Adipose tissue (tissue), 3 donors: ENCODE data around the gene PLEKHM1. TPM values are rescaled to one million over a fixed set of nuclear protein-coding genes. Genes with fewer than 3 reads are reported as not detected.

Experiments used
- H3K27ac ChIP-seq: one replicate; pipeline ENCODE4 v1.5.1; 2013; ENCODE audit warnings: low read depth, low read length
- WGBS, 3 donors: extraction: QIAGEN DNeasy Blood & Tissue Kit; methylation state at CpG; one replicate each; pipeline ENCODE4 v1.1.7; 2013; 5-methylcytosine and 5-hydroxymethylcytosine counted together
- polyA plus RNA-seq, 3 donors: library from polyadenylated mRNA; stranded (reverse); fragments of 200-250 nt; gene quantifications; one replicate each; pipeline ENCODE4 v1.2.3, GENCODE V29; 2013
- donor health status: healthy with polysubstance abuse.
- donor health status: Bipolar disorder and iron deficiency.
- donor health status: healthy.

PLEKHM1 gene
- polyA plus RNA-seq, 3 donors = 8.2 to 18.7 (median 15.3) TPM

GRCh38 chr17:45393411-45393810 is 97.1 kb downstream of the PLEKHM1 start:
- no peak overlapping the region for H3K27ac ChIP-seq
- 85 to 91% (median 89%) methylated on average over 5 of the region's 5 CpGs for WGBS, 3 donors

GRCh38 chr17:45391918-45392317 is 98.6 kb downstream of the PLEKHM1 start:
- WGBS, 3 donors = 93 to 97% (median 94%) methylated on average over 2 of the region's 2 CpGs
- H3K27ac ChIP-seq = no peak overlapping the region

GRCh38 chr17:45391291-45391690 is 99.2 kb downstream of the PLEKHM1 start:
- 28 to 60% (median 40%) methylated on average over 5 of the region's 5 CpGs for WGBS, 3 donors
- H3K27ac ChIP-seq = no peak overlapping the region

DNA sequence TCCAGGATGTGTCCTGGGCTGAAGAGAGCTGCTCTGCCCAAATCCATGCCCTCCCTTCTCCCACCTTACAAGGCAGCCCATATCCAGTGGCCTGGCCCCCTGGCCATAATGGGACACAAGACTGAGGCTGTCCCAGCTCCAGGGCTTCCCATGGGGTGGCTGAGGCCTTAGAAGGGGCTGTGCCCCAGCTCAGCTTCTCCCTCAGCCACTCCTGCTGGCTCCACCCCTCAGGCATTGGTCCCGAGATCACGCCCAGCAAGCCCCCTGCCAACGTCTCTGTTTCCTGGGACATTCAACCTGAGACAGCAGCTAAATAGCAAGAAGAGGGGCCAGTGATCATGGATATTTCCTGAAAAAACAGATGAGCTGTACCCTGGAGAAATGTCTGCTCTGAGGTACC is 101.2 kb downstream of the PLEKHM1 start:
- H3K27ac ChIP-seq = no peak overlapping the region
- WGBS, 3 donors = 37 to 57% (median 52%) methylated on average over 3 of the region's 3 CpGs

DNA sequence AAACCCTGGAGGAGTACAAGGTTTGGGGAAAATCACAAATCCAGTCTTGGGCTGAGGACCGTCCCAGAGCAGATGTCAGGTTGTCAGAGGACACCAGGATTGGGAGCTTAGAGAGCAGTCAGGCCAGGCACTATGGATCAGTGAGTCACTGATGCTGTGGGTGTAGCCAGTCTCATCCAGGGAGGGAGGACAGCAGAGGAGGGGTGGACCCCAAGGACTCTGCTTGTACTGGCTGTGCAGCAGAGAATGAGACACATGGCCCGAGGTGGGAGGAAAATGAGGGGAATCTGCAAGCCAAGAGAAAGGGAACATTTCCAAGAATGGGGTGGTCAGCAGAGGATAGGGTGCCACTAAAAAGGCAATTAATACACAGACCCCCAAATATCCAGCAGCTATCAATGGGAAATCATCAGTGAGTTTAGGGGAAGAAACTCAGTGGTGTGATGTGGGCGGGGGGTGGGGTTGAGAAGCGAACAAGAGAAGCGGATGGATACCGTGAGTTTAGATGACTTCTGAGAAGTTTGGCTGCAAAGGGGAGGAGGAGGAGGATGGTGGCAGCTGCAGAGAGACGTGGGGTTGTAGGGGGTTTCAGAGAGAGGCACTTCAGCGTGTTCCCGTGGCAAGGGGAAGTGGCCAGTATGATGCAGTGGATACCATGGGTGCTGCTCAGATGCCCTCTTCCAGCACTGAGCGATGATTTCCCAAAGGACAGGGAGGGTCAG is 101.8 kb downstream of the PLEKHM1 start:
- H3K27ac ChIP-seq = no peak overlapping the region
- WGBS, 3 donors = 44 to 66% (median 52%) methylated on average over 10 of the region's 10 CpGs

GRCh38 chr17:45387739-45388138 is 102.8 kb downstream of the PLEKHM1 start:
- no peak overlapping the region for H3K27ac ChIP-seq
- 87 to 95% (median 94%) methylated on average over 3 of the region's 3 CpGs for WGBS, 3 donors

DNA sequence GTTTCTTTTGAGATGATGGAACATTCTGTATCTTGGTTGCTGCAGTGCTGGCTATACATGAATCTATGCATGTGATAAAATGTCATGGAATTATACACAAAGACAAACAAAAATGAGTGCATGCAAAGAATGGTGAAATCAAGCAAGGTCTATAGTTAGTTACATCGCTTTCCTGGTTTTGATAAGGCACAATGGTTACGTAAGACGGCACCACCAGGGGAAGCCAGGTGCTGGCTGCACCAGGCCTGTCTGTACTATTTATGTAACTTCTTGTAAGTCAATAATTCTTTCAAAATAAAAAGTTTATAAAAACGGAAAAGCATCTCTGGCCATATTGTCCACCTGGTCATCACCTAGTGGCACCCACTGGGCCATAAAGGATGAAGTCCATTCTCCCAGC is 104.3 kb downstream of the PLEKHM1 start:
- H3K27ac ChIP-seq = no peak overlapping the region
- 39 to 60% (median 52%) methylated on average over 4 of the region's 4 CpGs for WGBS, 3 donors

Other genes with a start within 250 kb of the PLEKHM1 start
- under 1 TPM in 2 of 3 donors, not detected in 1; 0.05 to 0.07 TPM for gene SPATA32, start 228.6 kb downstream of the PLEKHM1 start, polyA plus RNA-seq
- 1 to 10 TPM; 5.9 to 9.7 (median 8.3) TPM for gene MAP3K14, start 173.7 kb downstream of the PLEKHM1 start, polyA plus RNA-seq
- gene ARHGAP27, start 57.9 kb downstream of the PLEKHM1 start, polyA plus RNA-seq = 10 to 100 TPM in 2 of 3 donors, 1 to 10 TPM in 1; 6.7 to 33.4 (median 25.4) TPM